ENCODE data around the gene LINGO1. TPM values are rescaled to one million over a fixed set of nuclear protein-coding genes. Genes with fewer than 3 reads are reported as not detected.

The LINGO1 gene
- total RNA-seq, 1 experiment from 2014 or later = 51.3 TPM

- TF ChIP-seq AFF4 (CRISPR knock-in tag; IDR thresholded peaks at IDR 0.05; ENCODE audit: borderline replicate concordance) (no peak), ATF3 (CRISPR knock-in tag; conservative IDR thresholded peaks at IDR 0.05) (no peak), GRHL2 (CRISPR knock-in tag; IDR thresholded peaks at IDR 0.05; ENCODE audit: insufficient replicate concordance, severe bottlenecking) (no peak), SP1 (CRISPR knock-in tag; conservative IDR thresholded peaks at IDR 0.05) (0 out of 2 replicates have a peak, but pooled peaks have one; percentile 34), ZNF425 (CRISPR knock-in tag; conservative IDR thresholded peaks at IDR 0.05) (no peak), GTF2I (CRISPR knock-in tag; conservative IDR thresholded peaks at IDR 0.05) (0 out of 2 replicates have a peak, but pooled peaks have one; percentile 4), ZNF423 (CRISPR knock-in tag; IDR thresholded peaks at IDR 0.05) (peak; percentile 75), HMGA2 (CRISPR knock-in tag; IDR thresholded peaks at IDR 0.05) (no peak), TP53 (CRISPR knock-in tag; IDR thresholded peaks at IDR 0.05) (0 out of 2 replicates have a peak, but pooled peaks have one; percentile 18), ELF4 (CRISPR knock-in tag; IDR thresholded peaks at IDR 0.05; ENCODE audit: low read depth) (no peak), ETV6 (CRISPR knock-in tag; IDR thresholded peaks at IDR 0.05) (no peak), ATF1 (CRISPR knock-in tag; IDR thresholded peaks at IDR 0.05) (no peak), CREB1 (CRISPR knock-in tag; IDR thresholded peaks at IDR 0.05) (no peak), NFE2L1 (CRISPR knock-in tag; IDR thresholded peaks at IDR 0.05) (no peak), FOXP4 (CRISPR knock-in tag; IDR thresholded peaks at IDR 0.05) (no peak), JAZF1 (CRISPR knock-in tag; IDR thresholded peaks at IDR 0.05) (no peak), RORB (CRISPR knock-in tag; IDR thresholded peaks at IDR 0.05) (no peak), E2F5 (CRISPR knock-in tag; IDR thresholded peaks at IDR 0.05) (no peak)
Observed at GRCh38 chr15:77622934-77623754, 9.6 kb downstream of the LINGO1 start (continued).

Data from WTC11 (cell line).